ENCODE measurements around the gene PTPRN2.

The PTPRN2 gene

GRCh38 chr7:158263964-158264748, 323.5 kb downstream of the PTPRN2 start:
- no peak for DNase-seq (ENCODE audit: insufficient read length, low spot score)
- TF ChIP-seq CTCF (IDR thresholded peaks at IDR 0.05; ENCODE audit: insufficient read depth, missing control alignments): no peak
- FAIRE-seq: no peak

GRCh38 chr7:158263110-158263963, 324.3 kb downstream of the PTPRN2 start:
- no peak for TF ChIP-seq CTCF (IDR thresholded peaks at IDR 0.05; ENCODE audit: insufficient read depth, missing control alignments)
- FAIRE-seq: no peak
- no peak for DNase-seq (ENCODE audit: insufficient read length, low spot score)

GRCh38 chr7:158262284-158263109, 325.1 kb downstream of the PTPRN2 start:
- DNase-seq (ENCODE audit: insufficient read length, low spot score) (no peak), FAIRE-seq (no peak)
- TF ChIP-seq CTCF (IDR thresholded peaks at IDR 0.05; ENCODE audit: insufficient read depth, missing control alignments): no peak

DNA sequence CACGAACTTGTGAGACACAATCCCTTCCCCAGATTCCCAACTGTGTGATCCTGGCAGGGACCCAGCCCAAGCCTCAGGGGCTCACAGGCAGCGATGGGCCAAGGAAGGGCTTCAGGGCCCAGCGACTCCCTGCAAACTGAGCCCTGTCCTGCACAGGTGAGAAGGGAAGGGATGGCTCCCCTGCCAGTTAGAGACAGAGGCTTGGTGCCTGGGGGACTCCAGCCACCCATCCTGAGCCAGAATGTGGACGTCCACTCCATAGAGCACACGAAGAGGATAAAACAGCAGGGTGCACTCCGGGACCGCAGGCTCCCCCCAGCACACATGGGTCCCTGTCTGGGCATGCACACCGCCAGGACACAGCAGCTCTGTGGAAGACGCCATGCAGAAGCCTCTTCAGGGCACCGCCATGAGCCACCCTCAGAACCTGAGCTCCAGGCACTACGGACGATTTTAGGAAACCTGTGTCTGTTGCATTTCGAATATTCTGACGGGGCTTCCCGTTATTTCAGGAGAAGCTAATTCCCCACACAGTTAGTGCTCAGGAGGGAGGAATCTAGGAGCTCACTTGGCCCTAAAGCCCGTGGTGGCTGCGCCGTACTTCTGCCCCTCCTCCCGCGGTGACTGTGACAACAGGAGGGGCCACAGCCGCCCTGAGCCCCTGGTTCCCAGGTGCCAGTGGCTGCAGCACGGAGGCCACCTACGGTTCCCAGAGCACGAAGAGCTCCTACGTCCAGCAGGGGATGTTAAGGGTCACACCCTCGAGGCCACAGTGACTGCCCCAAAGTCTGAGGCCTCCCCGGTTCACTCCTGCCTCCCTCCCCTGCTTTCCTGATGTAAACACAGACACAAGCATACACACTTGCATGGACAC, 326.0 kb downstream of the PTPRN2 start:
- FAIRE-seq: no peak
- no peak for DNase-seq (ENCODE audit: insufficient read length, low spot score)
- TF ChIP-seq CTCF (IDR thresholded peaks at IDR 0.05; ENCODE audit: insufficient read depth, missing control alignments): no peak

DNA sequence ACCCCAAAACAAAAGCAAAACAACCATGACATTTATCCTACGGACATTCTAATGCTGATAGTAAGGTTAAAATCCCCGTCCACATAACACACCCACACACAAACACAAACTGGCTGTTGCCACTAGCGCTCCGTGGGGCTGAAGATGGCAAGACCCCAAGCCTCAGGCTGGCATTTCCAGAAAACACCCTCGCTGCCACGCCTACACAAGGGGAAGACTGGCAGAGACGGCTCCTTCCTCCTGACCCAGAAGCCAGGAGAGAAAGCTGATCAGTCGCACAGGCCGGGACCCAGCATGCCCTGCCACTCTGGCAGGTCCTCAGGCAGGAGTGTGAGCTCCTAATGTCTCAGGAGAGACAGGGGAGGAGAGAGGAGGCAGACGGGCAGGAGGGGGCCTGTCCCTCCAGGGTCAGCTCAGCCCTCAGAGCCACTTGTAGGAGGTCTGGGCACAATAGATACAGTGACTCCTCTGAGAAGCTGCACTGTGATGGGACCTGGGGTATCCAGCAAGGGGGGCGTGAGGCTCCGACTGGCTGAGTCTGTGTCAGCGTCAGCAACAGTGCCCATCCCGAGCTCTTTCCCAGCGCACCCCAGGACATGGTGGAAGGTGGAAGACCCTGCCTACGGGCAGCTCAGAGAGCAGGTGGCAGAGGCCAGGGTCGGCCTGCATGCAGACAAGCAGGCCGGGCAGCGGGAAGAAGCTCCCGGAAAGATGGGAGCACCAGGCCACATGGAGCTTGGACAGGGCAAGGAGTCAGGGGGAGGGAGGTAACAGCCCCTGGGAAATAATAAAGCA, 326.9 kb downstream of the PTPRN2 start:
- no peak for FAIRE-seq
- no peak for DNase-seq (ENCODE audit: insufficient read length, low spot score)
- TF ChIP-seq CTCF (IDR thresholded peaks at IDR 0.05; ENCODE audit: insufficient read depth, missing control alignments): no peak
